Hindlimb muscle (tissue), 1 donor: ENCODE data around the gene ZNF486. TPM values are rescaled to one million over a fixed set of nuclear protein-coding genes. Genes with fewer than 3 reads are reported as not detected.
"Not testable (repeated sequence)": the region's sequence is repeated elsewhere in the genome, so short reads cannot be mapped to it uniquely, and the experiment has no call there.

Experiments
- DNase-seq: peaks from one replicate; pipeline ENCODE4 v3.0.0-alpha.2; 2013
- polyA plus RNA-seq: library from polyadenylated mRNA; unstranded; fragments of 120-200 nt; gene quantifications from one replicate; pipeline ENCODE4 v1.2.1, GENCODE V29; 2013; ENCODE audit not compliant: insufficient read length

The ZNF486 gene
- polyA plus RNA-seq, 1 donor = 4.9 TPM

- no peak for DNase-seq
Observed at GRCh38 chr19:20235156-20235555, 68.1 kb downstream of the ZNF486 start.

- peak; percentile 92 for DNase-seq
Observed at GRCh38 chr19:20237773-20238623, 71.0 kb downstream of the ZNF486 start.

- no peak for DNase-seq
Observed at GRCh38 chr19:20243629-20244028, 76.6 kb downstream of the ZNF486 start.

GRCh38 chr19:20244356-20244755 is 77.3 kb downstream of the ZNF486 start:
- DNase-seq = no peak

GRCh38 chr19:20245309-20245708 is 78.3 kb downstream of the ZNF486 start:
- no peak for DNase-seq

- peak; percentile 24 for DNase-seq
Observed at GRCh38 chr19:20247016-20247683, 80.1 kb downstream of the ZNF486 start.

GRCh38 chr19:20248258-20248657 is 81.2 kb downstream of the ZNF486 start:
- DNase-seq = not testable (repeated sequence)

Other genes with a start within 250 kb of the ZNF486 start
- 6.2 TPM for gene ZNF682, start 127.7 kb upstream of the ZNF486 start, polyA plus RNA-seq
- 5.1 TPM for gene ZNF90, start 89.2 kb upstream of the ZNF486 start, polyA plus RNA-seq